Calu3 (cell line): ENCODE data around the gene AKR1C2. TPM values are rescaled to one million over a fixed set of nuclear protein-coding genes. Genes with fewer than 3 reads are reported as not detected.
"Not testable (repeated sequence)": the region's sequence is repeated elsewhere in the genome, so short reads cannot be mapped to it uniquely, and the experiment has no call there.

Experiments used
- Bru-seq: library from RNA; stranded (reverse); fragments of 400-500 nt; gene quantifications from one replicate; lab custom pipeline; 2021; lab: Mats Ljungman, UMichigan
- BruChase-seq, 2 experiments: library from RNA; stranded (reverse); fragments of 400-500 nt; gene quantifications; one replicate each; lab custom pipeline; 2021; lab: Mats Ljungman, UMichigan
- BruUV-seq: library from RNA; stranded (reverse); fragments of 400-500 nt; replicated peaks from 2 replicates; lab custom pipeline; 2021; lab: Mats Ljungman, UMichigan
- CTCF ChIA-PET: fragments of 300-600 bp; sonication (Branson Sonifier 250); formaldehyde crosslinking; loops from one replicate; lab custom pipeline; 2022; ENCODE audit warnings: antibody characterized with exemption; lab: Charles Lee
- DNase-seq: peaks from one replicate; pipeline ENCODE4 v3.0.0; 2022
- H3K27ac Mint-ChIP-seq: one replicate; pipeline ENCODE4 v1.8.0; 2022; ENCODE audit warnings: mixed read lengths; ENCODE audit not compliant: unreplicated experiment
- H3K27me3 Mint-ChIP-seq: one replicate; pipeline ENCODE4 v1.8.0; 2022; ENCODE audit warnings: mixed read lengths; ENCODE audit not compliant: unreplicated experiment
- H3K36me3 Mint-ChIP-seq: one replicate; pipeline ENCODE4 v1.8.0; 2022; ENCODE audit warnings: mild to moderate bottlenecking, moderate library complexity, mixed read lengths; ENCODE audit not compliant: insufficient read depth, unreplicated experiment
- H3K4me1 Mint-ChIP-seq: one replicate; pipeline ENCODE4 v1.8.0; 2022; ENCODE audit warnings: mild to moderate bottlenecking, low read depth, mixed read lengths; ENCODE audit not compliant: unreplicated experiment
- H3K4me3 Mint-ChIP-seq: one replicate; pipeline ENCODE4 v1.8.0; 2022; ENCODE audit warnings: mild to moderate bottlenecking, low read depth, moderate library complexity, mixed read lengths; ENCODE audit not compliant: unreplicated experiment
- H3K9me3 Mint-ChIP-seq: one replicate; pipeline ENCODE4 v1.8.0; 2022; ENCODE audit warnings: low read depth, mixed read lengths; ENCODE audit not compliant: unreplicated experiment
- intact Hi-C: fragments of 100-400 bp; cut with micrococcal nuclease; formaldehyde crosslinking; loops from one replicate; pipeline ENCODE4 v1.10.0; 2022; ENCODE audit not compliant: unreplicated experiment
- long read RNA-seq: library from polyadenylated mRNA; stranded (forward); transcript quantifications from one replicate; pipeline ENCODE4 v2.0.0, GENCODE V29; 2022
- total RNA-seq: library from RNA; stranded (reverse); gene quantifications from 2 replicates; pipeline ENCODE4 v1.2.3, GENCODE V29; 2022
- TF ChIP-seq, protein P1 (sequence below): fragments of 200-600 bp; IDR thresholded peaks from one replicate; pipeline ENCODE4 v1.8.0; 2022; ENCODE audit warnings: antibody characterized with exemption; ENCODE audit not compliant: unreplicated experiment

Gene AKR1C2
- total RNA-seq (10.6 and 13.2 TPM in 2 replicates), Bru-seq, nascent RNA (percentile 40 among the genes with signal in this experiment), BruChase-seq, experiment 1, labeled RNA remaining after a 6-hour chase (percentile 37 among the genes with signal in this experiment), BruChase-seq, experiment 2, labeled RNA remaining after a 2-hour chase (percentile 25 among the genes with signal in this experiment)
- long read RNA-seq, transcript AKR1C2-201 (9 exons, 3,756 nt): major isoform, 11 of 20 reads
- long read RNA-seq, partial matches to known transcripts: 8 of 20 reads
- long read RNA-seq, other reads (novel, unspliced or antisense): 1 of 20 reads

DNA sequence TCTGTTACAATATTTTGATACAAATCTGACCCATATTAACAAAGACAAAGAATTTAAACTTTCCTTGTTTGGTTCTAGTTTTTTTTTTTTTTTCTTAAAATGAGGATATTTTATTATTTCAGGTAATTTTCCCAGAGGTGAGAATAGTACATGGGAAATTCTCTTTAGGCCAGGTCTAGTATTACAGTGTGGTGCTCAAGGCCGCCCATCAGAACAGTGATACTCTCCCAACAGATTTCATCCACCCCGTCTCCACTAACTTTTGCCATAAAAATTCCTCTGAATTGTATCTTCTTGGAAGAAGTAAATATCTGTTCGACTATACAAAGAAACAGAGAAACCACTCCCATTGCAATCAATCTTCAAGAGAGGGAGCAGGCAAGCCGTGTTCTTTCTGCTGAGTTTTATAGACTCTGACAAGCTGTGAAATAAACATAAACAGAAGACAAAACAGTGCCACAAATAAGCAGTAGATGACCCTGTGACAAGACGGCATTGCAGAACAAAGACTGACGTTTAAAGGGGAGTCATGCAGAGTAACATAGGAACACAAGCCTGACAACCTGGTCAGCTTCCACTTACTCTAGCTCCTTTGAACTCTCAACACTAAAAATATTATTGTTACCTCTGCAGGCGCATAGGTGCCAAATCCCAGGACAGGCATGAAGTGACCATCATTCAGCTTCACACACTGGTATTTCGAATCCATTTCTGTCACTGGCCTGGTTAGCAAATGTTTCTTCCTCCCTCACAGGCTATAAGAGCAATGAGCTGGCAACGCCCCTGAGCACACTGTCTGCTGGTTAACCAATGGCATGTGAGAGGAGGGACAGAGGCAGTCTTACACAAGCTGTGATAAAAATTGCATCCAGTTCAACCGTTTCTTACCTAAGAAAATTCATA, at the start of gene AKR1C2:
TSS of gene AKR1C2 (minus strand) at position 731 of the 903 bp plus-strand sequence. CDS start at position 709, 22 bp downstream.
- not testable (repeated sequence) for H3K9me3 Mint-ChIP-seq
- H3K4me3 Mint-ChIP-seq: peak within 1 kb of the TSS; percentile 30
- CTCF ChIA-PET: interaction anchor here (0.7 to 1.1 kb wide), 2 partner anchors 34 to 153 kb away, joined by 3 read pairs; no protein-coding TSS in a partner anchor

DNA sequence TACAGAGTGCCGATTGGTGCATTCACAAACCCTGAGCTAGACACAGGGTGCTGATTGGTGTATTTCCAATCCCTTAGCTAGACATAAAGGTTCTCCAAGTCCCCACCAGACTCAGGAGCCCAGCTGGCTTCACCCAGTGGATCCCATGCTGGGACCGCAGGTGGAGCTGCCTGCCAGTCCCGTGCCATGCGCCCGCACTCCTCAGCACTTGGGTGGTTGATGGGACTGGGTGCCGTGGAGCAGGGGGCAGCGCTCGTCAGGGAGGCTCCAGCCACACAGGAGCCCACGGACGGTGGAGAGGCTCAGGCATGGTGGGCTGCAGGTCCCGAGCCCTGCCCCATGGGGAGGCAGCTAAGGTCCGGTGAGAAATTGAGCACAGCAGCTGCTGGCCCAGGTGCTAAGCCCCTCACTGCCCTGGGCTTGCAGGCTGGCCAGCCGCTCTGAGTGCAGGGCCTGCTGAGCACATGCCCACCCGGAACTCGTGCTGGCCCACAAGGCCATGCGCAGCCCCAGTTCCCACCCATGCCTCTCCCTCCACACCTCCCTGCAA, 49.4 kb upstream of the AKR1C2 start:
- not testable (repeated sequence) for H3K9me3 Mint-ChIP-seq

More for the DNA sequence above, at the start of gene AKR1C2:
- intact Hi-C loops: loop anchor here (5.0 kb wide), 1 partner anchor 41 kb away; the partner anchor contains the start of gene AKR1C1
- not testable (repeated sequence) for H3K36me3 Mint-ChIP-seq, H3K27me3 Mint-ChIP-seq, H3K4me1 Mint-ChIP-seq, H3K27ac Mint-ChIP-seq, DNase-seq
- TSS peak; percentile 97 for BruUV-seq

DNA sequence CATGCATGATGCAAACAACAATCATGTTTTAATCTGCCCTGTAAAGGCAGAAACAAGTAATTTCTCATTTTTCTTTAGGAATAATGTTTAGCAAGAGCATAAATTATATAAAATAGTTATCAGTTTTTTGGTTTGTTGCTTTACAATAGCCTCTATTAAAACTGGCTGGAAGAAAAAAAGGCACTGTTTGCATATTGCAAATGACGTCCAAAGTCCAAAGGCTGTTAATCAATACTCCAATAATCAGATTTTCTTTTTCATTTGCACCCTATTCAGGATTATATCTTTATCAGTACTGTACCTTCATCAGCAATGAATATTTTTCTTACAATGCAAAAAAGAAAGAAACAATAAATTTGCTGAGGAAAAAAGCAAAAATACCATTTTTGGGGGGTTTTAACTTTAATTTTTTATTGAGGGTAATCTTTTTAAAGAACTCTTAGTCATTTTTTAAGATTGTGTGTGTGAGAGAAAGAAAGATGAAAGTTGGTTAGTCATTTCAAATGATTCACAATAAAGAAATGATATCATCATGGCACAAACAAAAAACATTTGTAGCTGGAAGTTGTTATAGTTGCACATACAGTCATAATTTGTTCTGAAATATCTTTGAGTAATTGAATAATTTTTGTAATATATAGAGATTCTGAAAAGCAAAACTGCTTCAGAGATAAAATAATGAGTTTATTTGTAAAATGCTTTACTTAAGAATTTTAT, 44.4 kb upstream of the AKR1C2 start:
- no peaks in the 10 kb centered on the region for H3K36me3 Mint-ChIP-seq
- TF ChIP-seq, protein P1, sequence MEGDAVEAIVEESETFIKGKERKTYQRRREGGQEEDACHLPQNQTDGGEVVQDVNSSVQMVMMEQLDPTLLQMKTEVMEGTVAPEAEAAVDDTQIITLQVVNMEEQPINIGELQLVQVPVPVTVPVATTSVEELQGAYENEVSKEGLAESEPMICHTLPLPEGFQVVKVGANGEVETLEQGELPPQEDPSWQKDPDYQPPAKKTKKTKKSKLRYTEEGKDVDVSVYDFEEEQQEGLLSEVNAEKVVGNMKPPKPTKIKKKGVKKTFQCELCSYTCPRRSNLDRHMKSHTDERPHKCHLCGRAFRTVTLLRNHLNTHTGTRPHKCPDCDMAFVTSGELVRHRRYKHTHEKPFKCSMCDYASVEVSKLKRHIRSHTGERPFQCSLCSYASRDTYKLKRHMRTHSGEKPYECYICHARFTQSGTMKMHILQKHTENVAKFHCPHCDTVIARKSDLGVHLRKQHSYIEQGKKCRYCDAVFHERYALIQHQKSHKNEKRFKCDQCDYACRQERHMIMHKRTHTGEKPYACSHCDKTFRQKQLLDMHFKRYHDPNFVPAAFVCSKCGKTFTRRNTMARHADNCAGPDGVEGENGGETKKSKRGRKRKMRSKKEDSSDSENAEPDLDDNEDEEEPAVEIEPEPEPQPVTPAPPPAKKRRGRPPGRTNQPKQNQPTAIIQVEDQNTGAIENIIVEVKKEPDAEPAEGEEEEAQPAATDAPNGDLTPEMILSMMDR: no peak
- BruUV-seq: no TSS peak
- DNase-seq: no peak
- H3K27ac Mint-ChIP-seq: no peak overlapping the region
- H3K4me1 Mint-ChIP-seq: peaks cover 17% of the 10 kb centered on the region
- CTCF ChIA-PET: no interaction called here
- no peaks in the 10 kb centered on the region for H3K9me3 Mint-ChIP-seq
- H3K27me3 Mint-ChIP-seq: no peaks in the 10 kb centered on the region
- intact Hi-C loops: no loop called here
- H3K4me3 Mint-ChIP-seq: no peak overlapping the region

More for the DNA sequence above, 49.4 kb upstream of the AKR1C2 start:
- H3K4me1 Mint-ChIP-seq: peaks cover 26% of the 10 kb centered on the region
- BruUV-seq, H3K27ac Mint-ChIP-seq, H3K4me3 Mint-ChIP-seq, CTCF ChIA-PET, DNase-seq, H3K27me3 Mint-ChIP-seq, H3K36me3 Mint-ChIP-seq, intact Hi-C loops: not testable (repeated sequence)

DNA sequence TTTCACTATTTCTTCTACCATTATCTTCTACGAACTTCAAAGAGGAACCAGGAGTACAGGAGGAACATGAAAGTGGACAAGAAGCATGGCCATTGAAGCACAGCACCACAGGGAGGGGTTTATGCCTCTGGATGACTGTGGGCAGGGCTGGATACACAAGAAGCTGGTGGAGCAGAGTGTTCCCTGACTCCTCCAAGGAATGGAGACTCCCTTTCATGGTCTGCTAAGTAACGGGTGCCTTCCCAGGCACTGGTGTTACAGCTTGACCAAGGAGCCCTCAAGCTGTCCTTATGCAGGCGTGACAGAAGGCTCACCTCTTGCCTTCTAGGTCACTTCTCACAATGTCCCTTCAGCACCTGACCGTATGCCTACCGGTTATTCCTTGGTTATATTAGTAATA, 43.4 kb upstream of the AKR1C2 start:
- H3K9me3 Mint-ChIP-seq, intact Hi-C loops, H3K27me3 Mint-ChIP-seq, H3K27ac Mint-ChIP-seq, H3K36me3 Mint-ChIP-seq, BruUV-seq, DNase-seq, H3K4me3 Mint-ChIP-seq: not testable (repeated sequence)
- peaks cover 22% of the 10 kb centered on the region for H3K4me1 Mint-ChIP-seq
- CTCF ChIA-PET: interaction anchor here (1.0 kb wide), 1 partner anchor 11 kb away, joined by 3 read pairs; no protein-coding TSS in a partner anchor

DNA sequence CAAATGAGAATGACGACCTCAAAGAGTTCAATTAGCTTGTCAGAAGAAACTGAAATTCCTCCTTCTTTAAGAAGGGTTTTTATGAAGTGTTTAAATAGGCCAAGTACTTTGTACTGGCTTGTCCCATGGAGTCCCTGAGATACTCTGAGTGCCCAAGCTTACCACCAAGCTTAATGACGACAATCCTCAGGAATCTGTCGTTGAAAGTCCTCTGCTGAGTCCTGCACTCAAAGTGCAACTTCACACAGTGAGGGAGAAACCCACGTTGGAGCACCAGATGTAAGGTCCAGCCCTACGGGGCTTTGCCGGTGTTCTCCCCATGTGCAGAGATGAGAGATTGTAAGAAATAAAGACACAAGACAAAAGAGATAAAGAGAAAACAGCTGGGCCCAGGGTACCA, 42.8 kb upstream of the AKR1C2 start:
- peaks cover 29% of the 10 kb centered on the region for H3K4me1 Mint-ChIP-seq
- H3K9me3 Mint-ChIP-seq: no peaks in the 10 kb centered on the region
- TF ChIP-seq, protein P1: no peak
- DNase-seq: no peak
- intact Hi-C loops: no loop called here
- CTCF ChIA-PET: interaction anchor here (1.0 kb wide), 1 partner anchor 10 kb away, joined by 3 read pairs; no protein-coding TSS in a partner anchor
- no peak overlapping the region for H3K27ac Mint-ChIP-seq
- H3K4me3 Mint-ChIP-seq: no peak overlapping the region
- H3K36me3 Mint-ChIP-seq: no peaks in the 10 kb centered on the region
- H3K27me3 Mint-ChIP-seq: no peaks in the 10 kb centered on the region
- no TSS peak for BruUV-seq
